OCI-LY7 (cell line): ENCODE results near the gene UBQLN1. TPM values are rescaled to one million over a fixed set of nuclear protein-coding genes. Genes with fewer than 3 reads are reported as not detected.

Experiments used
- BruUV-seq: library from RNA; stranded (reverse); fragments of 400-500 nt; replicated peaks from 2 replicates; lab custom pipeline; 2021; lab: Mats Ljungman, UMichigan
- CTCF ChIA-PET: fragments of 300-600 bp; sonication (Branson Sonifier 250); formaldehyde crosslinking; loops from one replicate; lab custom pipeline; 2022; ENCODE audit warnings: antibody characterized with exemption; ENCODE audit not compliant: unreplicated experiment; lab: Charles Lee
- POLR2A ChIA-PET: fragments of 300-600 bp; sonication (Branson Sonifier 250); formaldehyde crosslinking; loops from one replicate; lab custom pipeline; 2022; ENCODE audit warnings: antibody characterized with exemption; lab: Charles Lee
- DNase-seq: peaks from one replicate; pipeline ENCODE4 v3.0.0-alpha.2; 2015; ENCODE audit warnings: low spot score
- H2AFZ ChIP-seq: fragments of 200-600 bp; sonication (generic), shearing (Covaris generic); 2 replicates; pipeline ENCODE4 v1.6.1; 2014; ENCODE audit warnings: mild to moderate bottlenecking, antibody characterized with exemption, low read length, moderate library complexity
- H3K27ac ChIP-seq: fragments of 200-600 bp; sonication (generic); 2 replicates; pipeline ENCODE4 v1.5.1; 2014; ENCODE audit warnings: mixed run types, low read depth, mild to moderate bottlenecking, moderate library complexity, low read length, inconsistent platforms; ENCODE audit not compliant: poor library complexity, severe bottlenecking
- H3K36me3 ChIP-seq: fragments of 200-600 bp; sonication (generic); 2 replicates; pipeline ENCODE4 v1.6.1; 2014; ENCODE audit warnings: mild to moderate bottlenecking, antibody characterized with exemption, low read length, moderate library complexity, mixed read lengths; ENCODE audit not compliant: insufficient read depth
- H3K4me1 ChIP-seq: fragments of 200-600 bp; sonication (generic); 2 replicates; pipeline ENCODE4 v1.5.1; 2014; ENCODE audit warnings: mild to moderate bottlenecking, low read length; ENCODE audit not compliant: insufficient read depth, poor library complexity, severe bottlenecking
- H3K4me2 ChIP-seq: fragments of 200-600 bp; sonication (generic); 2 replicates; pipeline ENCODE4 v1.6.1; 2014; ENCODE audit warnings: mild to moderate bottlenecking, low read length
- H3K4me3 ChIP-seq: fragments of 200-600 bp; sonication (generic); 2 replicates; pipeline ENCODE4 v1.5.1; 2014; ENCODE audit warnings: mild to moderate bottlenecking, low read depth, low read length; ENCODE audit not compliant: poor library complexity, severe bottlenecking
- H3K79me2 ChIP-seq: fragments of 200-600 bp; sonication (generic); 2 replicates; pipeline ENCODE4 v1.6.1; 2016; ENCODE audit warnings: low read depth, mild to moderate bottlenecking, low read length, moderate library complexity, mixed read lengths; ENCODE audit not compliant: insufficient read depth
- H3K9me2 ChIP-seq: fragments of 200-600 bp; sonication (generic); 2 replicates; pipeline ENCODE4 v1.6.1; 2016; ENCODE audit warnings: mild to moderate bottlenecking, low read length, mixed read lengths; ENCODE audit not compliant: insufficient read depth
- H3K9me3 ChIP-seq: fragments of 200-600 bp; sonication (generic); 2 replicates; pipeline ENCODE4 v1.6.1; 2014; ENCODE audit warnings: mild to moderate bottlenecking, mixed run types, low read length, mixed read lengths
- H4K20me1 ChIP-seq: fragments of 200-600 bp; sonication (generic); 2 replicates; pipeline ENCODE4 v1.6.1; 2014; ENCODE audit warnings: mild to moderate bottlenecking, antibody characterized with exemption, low read length, moderate library complexity, mixed read lengths; ENCODE audit not compliant: insufficient read depth
- CTCF ChIP-seq: fragments of 200-600 bp; sonication (generic); conservative IDR thresholded peaks from 2 replicates; pipeline ENCODE4 v1.5.1; 2014; ENCODE audit warnings: mild to moderate bottlenecking, antibody characterized with exemption, low read length, moderate library complexity, mixed read lengths
- EZH2phosphoT487 ChIP-seq: fragments of 200-600 bp; sonication (generic); IDR thresholded peaks from 2 replicates; pipeline ENCODE4 v1.6.1; 2018; ENCODE audit warnings: low read depth, borderline replicate concordance, mild to moderate bottlenecking, mixed run types, antibody characterized with exemption, low read length, moderate library complexity, mixed read lengths
- intact Hi-C: fragments of 100-400 bp; cut with micrococcal nuclease; formaldehyde crosslinking; loops from one replicate; pipeline ENCODE4 v1.10.0; 2022; ENCODE audit not compliant: unreplicated experiment
- total RNA-seq, 2 experiments: library from RNA; depleted of rRNA in 1 of 2; stranded (reverse); fragments of >200 nt in 1 of 2; shearing (Covaris generic) in 1 of 2; gene quantifications; 2 replicates each; pipeline ENCODE4 v1.2.3, GENCODE V29; 2014 to 2022

Gene UBQLN1
- total RNA-seq, 2 experiments from 2014 or later: 115 to 179 TPM

DNA sequence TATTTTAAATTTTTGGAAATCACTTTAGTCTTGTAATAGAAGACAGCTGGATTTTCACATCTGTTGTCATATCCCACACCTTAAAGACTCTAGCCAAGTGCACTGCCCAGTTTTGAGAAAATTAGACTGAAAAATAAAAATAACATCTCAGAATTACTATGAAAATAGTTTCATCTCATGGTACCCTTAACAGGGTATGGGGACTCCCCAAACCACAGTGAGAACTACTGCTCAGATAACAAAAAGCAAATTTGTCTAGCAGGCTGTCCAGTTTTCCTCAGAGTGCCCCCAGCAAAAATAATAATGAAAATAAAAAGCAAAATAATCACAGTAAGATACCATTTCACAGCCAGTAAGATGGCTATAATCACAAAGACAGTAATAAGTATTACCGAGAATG lies 6.5 kb downstream of the UBQLN1 start:
- BruUV-seq: TSS peak; percentile 0
- Histone ChIP-seq H3K4me1 (peaks cover 92% of the 10 kb centered on the region), H3K9me3 (peaks cover 6% of the 10 kb centered on the region; the same call in 1 of the 2 replicates), H3K36me3 (peaks cover 34% of the 10 kb centered on the region), H3K4me3 (peak overlapping the region; percentile 89), H4K20me1 (peaks cover 39% of the 10 kb centered on the region; the same call in 1 of the 2 replicates), H3K27ac (peak overlapping the region; percentile 82), H3K79me2 (peaks cover 100% of the 10 kb centered on the region), H3K9me2 (no peaks in the 10 kb centered on the region), H2AFZ (no peak overlapping the region), H3K4me2 (peak overlapping the region; percentile 84)
- intact Hi-C loops: no loop called here
- no peak for TF ChIP-seq CTCF
- no peak for TF ChIP-seq EZH2phosphoT487
- ChIA-PET CTCF (no interaction called here), POLR2A (interaction anchor here (0.7 to 4.5 kb wide), 5 partner anchors 10 to 77 kb away, joined by 3 to 38 read pairs (median 5); no protein-coding TSS in a partner anchor)
- DNase-seq: no peak

- CTCF ChIA-PET: interaction anchor here (0.5 kb wide), 1 partner anchor 69 kb away, joined by 3 read pairs; no protein-coding TSS in a partner anchor
- TF ChIP-seq EZH2phosphoT487 (no peak), CTCF (no peak)
- Histone ChIP-seq H3K4me3 (peak overlapping the region; percentile 57), H3K27ac (peak overlapping the region; percentile 82), H3K4me2 (peak overlapping the region; percentile 90), H2AFZ (no peak overlapping the region), H4K20me1 (peaks cover 34% of the 10 kb centered on the region; the same call in 1 of the 2 replicates), H3K36me3 (peaks cover 33% of the 10 kb centered on the region), H3K9me2 (no peaks in the 10 kb centered on the region), H3K79me2 (peaks cover 100% of the 10 kb centered on the region), H3K4me1 (peaks cover 96% of the 10 kb centered on the region), H3K9me3 (peaks cover 9% of the 10 kb centered on the region; the same call in 1 of the 2 replicates)
- POLR2A ChIA-PET: interaction anchor here (0.6 to 6.5 kb wide), 15 partner anchors 8 to 1090 kb away, joined by 3 to 41 read pairs (median 4); partner anchors contain the start of genes HNRNPK and UBQLN1
- peak; percentile 29 for DNase-seq
- intact Hi-C loops: no loop called here
- no TSS peak for BruUV-seq
Measured at GRCh38 chr9:83699615-83700014, 8.1 kb downstream of the UBQLN1 start.

DNA sequence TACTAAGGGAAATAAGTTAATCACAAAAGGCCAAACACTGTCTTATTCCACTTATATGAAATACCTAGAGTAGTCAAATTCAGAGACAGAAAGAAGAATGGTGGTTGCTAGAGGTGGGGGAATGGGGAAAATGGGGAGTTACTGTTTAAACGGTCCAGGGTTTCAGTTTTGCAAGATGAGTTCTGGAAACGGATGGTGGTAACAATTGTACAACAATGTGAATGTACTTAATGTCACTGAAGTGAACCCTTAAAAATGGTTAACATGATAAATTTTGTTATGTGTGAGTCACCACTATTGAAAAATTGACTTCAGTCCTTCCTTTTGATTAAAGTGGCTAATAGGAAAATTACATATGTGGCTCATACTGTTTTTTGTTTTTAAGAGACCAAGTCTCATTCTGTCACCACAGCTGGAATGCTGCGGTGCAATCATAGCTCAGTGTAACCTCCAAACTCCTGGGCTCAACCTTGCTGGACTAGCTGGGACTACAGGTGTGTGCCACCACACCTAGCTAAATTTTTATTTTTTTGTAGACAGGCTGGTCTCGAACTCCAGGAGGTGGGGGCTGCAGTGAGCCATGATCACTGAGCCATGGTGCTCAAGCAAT lies 8.7 kb downstream of the UBQLN1 start:
- Histone ChIP-seq H3K9me3 (peaks cover 9% of the 10 kb centered on the region; the same call in 1 of the 2 replicates), H3K4me3 (peak overlapping the region; percentile 57), H3K4me2 (peak overlapping the region; percentile 90), H4K20me1 (peaks cover 39% of the 10 kb centered on the region; the same call in 1 of the 2 replicates), H3K27ac (peak overlapping the region; percentile 82), H3K36me3 (peaks cover 27% of the 10 kb centered on the region), H3K9me2 (no peaks in the 10 kb centered on the region), H2AFZ (no peak overlapping the region), H3K4me1 (peaks cover 96% of the 10 kb centered on the region), H3K79me2 (peaks cover 100% of the 10 kb centered on the region)
- DNase-seq: no peak
- BruUV-seq: no TSS peak
- intact Hi-C loops: no loop called here
- ChIA-PET CTCF (interaction anchor here (1.1 kb wide), 1 partner anchor 10 kb away, joined by 3 read pairs; no protein-coding TSS in a partner anchor), POLR2A (interaction anchor here (0.5 to 6.5 kb wide), 13 partner anchors 8 to 357 kb away, joined by 3 to 41 read pairs (median 5); partner anchors contain the start of gene UBQLN1)
- TF ChIP-seq EZH2phosphoT487 (no peak), CTCF (no peak)
